Measurements from ENCODE around the gene CEBPA. TPM values are rescaled to one million over a fixed set of nuclear protein-coding genes. Genes with fewer than 3 reads are reported as not detected.
"Not testable (repeated sequence)": the region's sequence is repeated elsewhere in the genome, so short reads cannot be mapped to it uniquely, and the experiment has no call there.

CEBPA gene
- total RNA-seq, 4 donors from 2014 or later = 5.1 to 15.9 (median 8.9) TPM

GRCh38 chr19:33320636-33321035 lies 18.3 kb upstream of the CEBPA start:
- no peak for TF ChIP-seq POLR2AphosphoS5 (IDR thresholded peaks at IDR 0.05)
- TF ChIP-seq POLR2A (IDR thresholded peaks at IDR 0.05; ENCODE audit: low read depth) = no peak
- TF ChIP-seq CTCF (IDR thresholded peaks at IDR 0.05) = no peak
- TF ChIP-seq EP300 (IDR thresholded peaks at IDR 0.05) = no peak
- H3K27me3 ChIP-seq = no peaks in the 10 kb centered on the region
- H3K4me1 ChIP-seq = no peaks in the 10 kb centered on the region
- intact Hi-C loops (cut with DNase I) = no loop called here
- no peak overlapping the region for H3K27ac ChIP-seq (replicated peaks in 1 of 4)
- H3K36me3 ChIP-seq = no peaks in the 10 kb centered on the region
- DNase-seq (ENCODE audit: extremely low spot score) = no peak
- H3K9me3 ChIP-seq = peaks cover 0 to 5% (median 0%) of the 10 kb centered on the region in 4 donors
- H3K4me3 ChIP-seq = no peak overlapping the region
- WGBS = 100% methylated on average over 1 of the region's 1 CpG

- H3K27me3 ChIP-seq; intact Hi-C loops (cut with DNase I); H3K36me3 ChIP-seq; DNase-seq (ENCODE audit: extremely low spot score); H3K27ac ChIP-seq (replicated peaks in 1 of 4); H3K4me3 ChIP-seq; H3K9me3 ChIP-seq; H3K4me1 ChIP-seq: not testable (repeated sequence)
- WGBS = 95% methylated on average over 4 of the region's 4 CpGs
Observed at GRCh38 chr19:33317991-33318390, 15.7 kb upstream of the CEBPA start.

GRCh38 chr19:33317517-33317916 lies 15.2 kb upstream of the CEBPA start:
- TF ChIP-seq CTCF (IDR thresholded peaks at IDR 0.05) (no peak), POLR2A (IDR thresholded peaks at IDR 0.05; ENCODE audit: low read depth) (no peak), EP300 (IDR thresholded peaks at IDR 0.05) (no peak), POLR2AphosphoS5 (IDR thresholded peaks at IDR 0.05) (no peak)
- Histone ChIP-seq H3K4me3 (no peak overlapping the region), H3K4me1 (no peaks in the 10 kb centered on the region), H3K27ac (replicated peaks in 1 of 4) (no peak overlapping the region), H3K9me3 (no peaks in the 10 kb centered on the region), H3K36me3 (no peaks in the 10 kb centered on the region), H3K27me3 (peaks cover 0 to 9% (median 0%) of the 10 kb centered on the region in 4 donors)
- intact Hi-C loops (cut with DNase I) = no loop called here
- 94% methylated on average over 5 of the region's 5 CpGs for WGBS
- DNase-seq (ENCODE audit: extremely low spot score) = no peak

- Histone ChIP-seq H3K36me3 (no peaks in the 10 kb centered on the region), H3K4me3 (no peak overlapping the region), H3K4me1 (no peaks in the 10 kb centered on the region), H3K27me3 (peaks cover 0 to 18% (median 0%) of the 10 kb centered on the region in 4 donors), H3K27ac (replicated peaks in 1 of 4) (no peak overlapping the region), H3K9me3 (no peaks in the 10 kb centered on the region)
- WGBS = 54% methylated on average over 9 of the region's 9 CpGs
- DNase-seq (ENCODE audit: extremely low spot score) = no peak
- TF ChIP-seq EP300 (IDR thresholded peaks at IDR 0.05) = no peak
- no peak for TF ChIP-seq POLR2A (IDR thresholded peaks at IDR 0.05; ENCODE audit: low read depth)
- no peak for TF ChIP-seq CTCF (IDR thresholded peaks at IDR 0.05)
- no peak for TF ChIP-seq POLR2AphosphoS5 (IDR thresholded peaks at IDR 0.05)
- intact Hi-C loops (cut with DNase I) = no loop called here
Observed at GRCh38 chr19:33316541-33317264, 14.4 kb upstream of the CEBPA start.

- H3K36me3 ChIP-seq; H3K9me3 ChIP-seq; H3K4me1 ChIP-seq; DNase-seq (ENCODE audit: extremely low spot score); intact Hi-C loops (cut with DNase I); H3K4me3 ChIP-seq; H3K27ac ChIP-seq (replicated peaks in 1 of 4): not testable (repeated sequence)
- 81% methylated on average over 4 of the region's 4 CpGs for WGBS
- peaks cover 0 to 37% (median 0%) of the 10 kb centered on the region in 4 donors for H3K27me3 ChIP-seq
Observed at GRCh38 chr19:33312808-33313207, 10.5 kb upstream of the CEBPA start.

- no peak for DNase-seq (ENCODE audit: extremely low spot score)
- H3K27ac ChIP-seq (replicated peaks in 1 of 4) = no peak overlapping the region
- TF ChIP-seq POLR2AphosphoS5 (IDR thresholded peaks at IDR 0.05) (no peak), EP300 (IDR thresholded peaks at IDR 0.05) (no peak), POLR2A (IDR thresholded peaks at IDR 0.05; ENCODE audit: low read depth) (no peak), CTCF (IDR thresholded peaks at IDR 0.05) (no peak)
- no peak overlapping the region for H3K4me3 ChIP-seq
- 89% methylated on average over 6 of the region's 6 CpGs for WGBS
- no peaks in the 10 kb centered on the region for H3K36me3 ChIP-seq
- no peaks in the 10 kb centered on the region for H3K4me1 ChIP-seq
- peaks cover 0 to 37% (median 0%) of the 10 kb centered on the region in 4 donors for H3K27me3 ChIP-seq
- no peaks in the 10 kb centered on the region for H3K9me3 ChIP-seq
- intact Hi-C loops (cut with DNase I) = no loop called here
Observed at GRCh38 chr19:33312065-33312464, 9.7 kb upstream of the CEBPA start.

All from esophagus muscularis mucosa (tissue), 4 donors.